ENCODE measurements around the gene DGKI. TPM values are rescaled to one million over a fixed set of nuclear protein-coding genes. Genes with fewer than 3 reads are reported as not detected.

Gene DGKI
- total RNA-seq, 1 experiment from 2014 or later = 0.79 TPM

DNA sequence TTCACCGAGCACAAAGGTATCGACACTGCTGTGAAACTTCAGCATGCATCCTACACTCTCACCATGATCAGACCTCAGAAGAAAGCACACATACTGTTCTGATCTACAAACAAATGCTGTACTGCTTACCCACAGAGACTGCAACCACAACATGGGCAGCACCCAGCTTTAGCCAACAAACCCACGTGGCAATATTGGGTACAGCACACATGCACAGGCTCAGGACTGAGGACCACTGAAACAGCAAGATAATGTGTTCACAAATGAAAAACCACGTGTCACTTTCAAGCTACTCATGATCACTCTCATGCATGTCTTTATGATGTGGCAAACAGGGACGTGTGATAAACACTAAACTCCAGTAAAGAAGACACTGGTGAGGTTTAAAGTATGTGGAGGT lies 383.9 kb downstream of the DGKI start:
- Mint-ChIP-seq H3K4me3 (no peak overlapping the region), H3K27ac (no peak overlapping the region), H3K9me3 (peaks cover 3% of the 10 kb centered on the region; the same call in 1 of the 2 replicates), H3K4me1 (no peaks in the 10 kb centered on the region), H3K27me3 (ENCODE audit: low read depth) (no peaks in the 10 kb centered on the region), H3K36me3 (no peaks in the 10 kb centered on the region)
- ChIA-PET CTCF (no interaction called here), POLR2A (no interaction called here)
- TF ChIP-seq GTF2I (CRISPR knock-in tag; conservative IDR thresholded peaks at IDR 0.05) (no peak), ZNF219 (CRISPR knock-in tag; IDR thresholded peaks at IDR 0.05; ENCODE audit: borderline replicate concordance) (no peak), ETV6 (CRISPR knock-in tag; IDR thresholded peaks at IDR 0.05) (no peak), ESRRA (CRISPR knock-in tag; IDR thresholded peaks at IDR 0.05; ENCODE audit: borderline replicate concordance) (no peak), MYBL2 (CRISPR knock-in tag; IDR thresholded peaks at IDR 0.05) (no peak), ZNF416 (CRISPR knock-in tag; IDR thresholded peaks at IDR 0.05) (no peak), ZNF396 (CRISPR knock-in tag; IDR thresholded peaks at IDR 0.05; ENCODE audit: borderline replicate concordance) (no peak), TEAD4 (CRISPR knock-in tag; IDR thresholded peaks at IDR 0.05) (no peak), ZNF263 (CRISPR knock-in tag; IDR thresholded peaks at IDR 0.05; ENCODE audit: low read depth) (no peak), PRRX2 (CRISPR knock-in tag; IDR thresholded peaks at IDR 0.05) (no peak), SMAD4 (CRISPR knock-in tag; IDR thresholded peaks at IDR 0.05) (no peak)
- ATAC-seq (no peak), DNase-seq (ENCODE audit: low spot score) (no peak)

DNA sequence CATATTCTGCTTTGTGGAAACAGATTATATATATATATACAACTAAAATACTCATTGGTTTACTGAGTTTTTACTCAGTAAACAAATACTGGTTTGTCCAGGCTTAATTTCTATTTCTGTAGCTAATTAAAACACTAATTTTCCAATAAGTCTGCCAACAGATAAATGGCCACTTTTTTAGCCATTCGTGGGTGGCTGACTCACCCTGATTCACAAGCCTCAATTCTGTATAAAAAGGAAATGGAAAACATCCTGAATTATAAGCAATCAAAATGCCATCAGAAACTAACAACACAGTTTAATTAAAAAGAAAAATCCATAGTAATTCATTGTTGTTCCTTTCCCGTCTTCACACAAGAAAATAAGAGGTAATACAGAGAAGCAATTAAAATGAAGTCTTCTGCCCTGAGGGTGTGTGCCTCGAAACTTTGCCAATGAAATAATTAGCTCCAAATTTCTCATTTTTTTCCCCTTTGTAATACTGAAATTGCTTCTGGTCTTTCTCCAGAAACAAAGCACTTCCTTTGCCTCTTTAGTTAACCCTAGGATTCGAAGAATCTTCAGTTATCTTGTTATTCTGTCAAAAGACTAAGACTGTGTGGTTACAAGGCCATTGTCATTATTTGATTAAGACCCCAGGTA lies 384.6 kb downstream of the DGKI start:
- Mint-ChIP-seq H3K27ac (no peak overlapping the region), H3K27me3 (ENCODE audit: low read depth) (no peaks in the 10 kb centered on the region), H3K4me1 (no peaks in the 10 kb centered on the region), H3K36me3 (no peaks in the 10 kb centered on the region), H3K4me3 (no peak overlapping the region), H3K9me3 (peaks cover 3% of the 10 kb centered on the region; the same call in 1 of the 2 replicates)
- ChIA-PET CTCF (no interaction called here), POLR2A (no interaction called here)
- ATAC-seq (no peak), DNase-seq (ENCODE audit: low spot score) (no peak)
- TF ChIP-seq NR1H2 (CRISPR knock-in tag; IDR thresholded peaks at IDR 0.05) (no peak), NR3C1 (CRISPR knock-in tag; conservative IDR thresholded peaks at IDR 0.05; ENCODE audit: low read depth) (no peak), SMAD4 (CRISPR knock-in tag; IDR thresholded peaks at IDR 0.05) (no peak), FOXP1 (CRISPR knock-in tag; IDR thresholded peaks at IDR 0.05; ENCODE audit: borderline replicate concordance) (no peak), SOX15 (CRISPR knock-in tag; IDR thresholded peaks at IDR 0.05) (no peak), ZNF263 (CRISPR knock-in tag; IDR thresholded peaks at IDR 0.05; ENCODE audit: low read depth) (no peak), TEAD1 (CRISPR knock-in tag; IDR thresholded peaks at IDR 0.05) (no peak)
- TF ChIP-seq, protein P1, sequence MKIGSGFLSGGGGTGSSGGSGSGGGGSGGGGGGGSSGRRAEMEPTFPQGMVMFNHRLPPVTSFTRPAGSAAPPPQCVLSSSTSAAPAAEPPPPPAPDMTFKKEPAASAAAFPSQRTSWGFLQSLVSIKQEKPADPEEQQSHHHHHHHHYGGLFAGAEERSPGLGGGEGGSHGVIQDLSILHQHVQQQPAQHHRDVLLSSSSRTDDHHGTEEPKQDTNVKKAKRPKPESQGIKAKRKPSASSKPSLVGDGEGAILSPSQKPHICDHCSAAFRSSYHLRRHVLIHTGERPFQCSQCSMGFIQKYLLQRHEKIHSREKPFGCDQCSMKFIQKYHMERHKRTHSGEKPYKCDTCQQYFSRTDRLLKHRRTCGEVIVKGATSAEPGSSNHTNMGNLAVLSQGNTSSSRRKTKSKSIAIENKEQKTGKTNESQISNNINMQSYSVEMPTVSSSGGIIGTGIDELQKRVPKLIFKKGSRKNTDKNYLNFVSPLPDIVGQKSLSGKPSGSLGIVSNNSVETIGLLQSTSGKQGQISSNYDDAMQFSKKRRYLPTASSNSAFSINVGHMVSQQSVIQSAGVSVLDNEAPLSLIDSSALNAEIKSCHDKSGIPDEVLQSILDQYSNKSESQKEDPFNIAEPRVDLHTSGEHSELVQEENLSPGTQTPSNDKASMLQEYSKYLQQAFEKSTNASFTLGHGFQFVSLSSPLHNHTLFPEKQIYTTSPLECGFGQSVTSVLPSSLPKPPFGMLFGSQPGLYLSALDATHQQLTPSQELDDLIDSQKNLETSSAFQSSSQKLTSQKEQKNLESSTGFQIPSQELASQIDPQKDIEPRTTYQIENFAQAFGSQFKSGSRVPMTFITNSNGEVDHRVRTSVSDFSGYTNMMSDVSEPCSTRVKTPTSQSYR (CRISPR knock-in tag; IDR thresholded peaks at IDR 0.05) = no peak
- TF ChIP-seq, protein P2, sequence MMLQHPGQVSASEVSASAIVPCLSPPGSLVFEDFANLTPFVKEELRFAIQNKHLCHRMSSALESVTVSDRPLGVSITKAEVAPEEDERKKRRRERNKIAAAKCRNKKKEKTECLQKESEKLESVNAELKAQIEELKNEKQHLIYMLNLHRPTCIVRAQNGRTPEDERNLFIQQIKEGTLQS (CRISPR knock-in tag; conservative IDR thresholded peaks at IDR 0.05) = no peak
- TF ChIP-seq, protein P3, sequence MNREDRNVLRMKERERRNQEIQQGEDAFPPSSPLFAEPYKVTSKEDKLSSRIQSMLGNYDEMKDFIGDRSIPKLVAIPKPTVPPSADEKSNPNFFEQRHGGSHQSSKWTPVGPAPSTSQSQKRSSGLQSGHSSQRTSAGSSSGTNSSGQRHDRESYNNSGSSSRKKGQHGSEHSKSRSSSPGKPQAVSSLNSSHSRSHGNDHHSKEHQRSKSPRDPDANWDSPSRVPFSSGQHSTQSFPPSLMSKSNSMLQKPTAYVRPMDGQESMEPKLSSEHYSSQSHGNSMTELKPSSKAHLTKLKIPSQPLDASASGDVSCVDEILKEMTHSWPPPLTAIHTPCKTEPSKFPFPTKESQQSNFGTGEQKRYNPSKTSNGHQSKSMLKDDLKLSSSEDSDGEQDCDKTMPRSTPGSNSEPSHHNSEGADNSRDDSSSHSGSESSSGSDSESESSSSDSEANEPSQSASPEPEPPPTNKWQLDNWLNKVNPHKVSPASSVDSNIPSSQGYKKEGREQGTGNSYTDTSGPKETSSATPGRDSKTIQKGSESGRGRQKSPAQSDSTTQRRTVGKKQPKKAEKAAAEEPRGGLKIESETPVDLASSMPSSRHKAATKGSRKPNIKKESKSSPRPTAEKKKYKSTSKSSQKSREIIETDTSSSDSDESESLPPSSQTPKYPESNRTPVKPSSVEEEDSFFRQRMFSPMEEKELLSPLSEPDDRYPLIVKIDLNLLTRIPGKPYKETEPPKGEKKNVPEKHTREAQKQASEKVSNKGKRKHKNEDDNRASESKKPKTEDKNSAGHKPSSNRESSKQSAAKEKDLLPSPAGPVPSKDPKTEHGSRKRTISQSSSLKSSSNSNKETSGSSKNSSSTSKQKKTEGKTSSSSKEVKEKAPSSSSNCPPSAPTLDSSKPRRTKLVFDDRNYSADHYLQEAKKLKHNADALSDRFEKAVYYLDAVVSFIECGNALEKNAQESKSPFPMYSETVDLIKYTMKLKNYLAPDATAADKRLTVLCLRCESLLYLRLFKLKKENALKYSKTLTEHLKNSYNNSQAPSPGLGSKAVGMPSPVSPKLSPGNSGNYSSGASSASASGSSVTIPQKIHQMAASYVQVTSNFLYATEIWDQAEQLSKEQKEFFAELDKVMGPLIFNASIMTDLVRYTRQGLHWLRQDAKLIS (CRISPR knock-in tag; IDR thresholded peaks at IDR 0.05; ENCODE audit: borderline replicate concordance) = no peak
- TF ChIP-seq, protein P4, sequence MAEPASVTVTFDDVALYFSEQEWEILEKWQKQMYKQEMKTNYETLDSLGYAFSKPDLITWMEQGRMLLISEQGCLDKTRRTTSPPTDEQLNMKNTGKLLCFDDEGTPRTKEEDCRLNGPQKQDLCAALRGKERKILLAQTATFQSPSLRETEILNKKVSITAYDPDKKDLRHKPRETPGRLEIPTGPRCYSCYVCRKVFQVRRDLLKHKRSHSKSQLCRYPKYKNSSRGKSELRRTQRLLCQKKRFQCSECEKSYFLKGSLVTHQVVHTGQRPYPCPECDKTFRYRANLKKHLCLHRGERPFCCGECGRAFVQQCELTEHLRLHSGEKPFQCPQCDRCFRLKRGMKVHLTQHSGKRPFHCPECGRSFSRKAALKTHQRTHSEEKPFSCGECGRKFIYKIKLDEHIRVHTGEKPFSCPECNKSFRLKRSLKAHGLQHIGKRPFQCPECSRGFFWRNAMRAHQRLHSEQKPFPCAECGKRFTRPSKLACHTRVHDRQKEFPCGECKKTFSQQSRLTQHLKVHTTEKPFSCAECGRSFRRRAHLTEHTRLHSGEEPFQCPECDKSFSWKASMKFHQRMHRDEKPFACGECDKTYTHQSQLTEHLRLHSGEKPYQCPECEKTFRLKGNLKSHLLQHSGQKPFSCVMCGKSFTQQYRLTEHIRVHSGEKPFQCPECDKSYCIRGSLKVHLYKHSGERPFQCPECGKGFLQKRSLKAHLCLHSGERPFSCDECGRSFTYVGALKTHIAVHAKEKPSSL (CRISPR knock-in tag; conservative IDR thresholded peaks at IDR 0.05) = no peak
- TF ChIP-seq, protein P5, sequence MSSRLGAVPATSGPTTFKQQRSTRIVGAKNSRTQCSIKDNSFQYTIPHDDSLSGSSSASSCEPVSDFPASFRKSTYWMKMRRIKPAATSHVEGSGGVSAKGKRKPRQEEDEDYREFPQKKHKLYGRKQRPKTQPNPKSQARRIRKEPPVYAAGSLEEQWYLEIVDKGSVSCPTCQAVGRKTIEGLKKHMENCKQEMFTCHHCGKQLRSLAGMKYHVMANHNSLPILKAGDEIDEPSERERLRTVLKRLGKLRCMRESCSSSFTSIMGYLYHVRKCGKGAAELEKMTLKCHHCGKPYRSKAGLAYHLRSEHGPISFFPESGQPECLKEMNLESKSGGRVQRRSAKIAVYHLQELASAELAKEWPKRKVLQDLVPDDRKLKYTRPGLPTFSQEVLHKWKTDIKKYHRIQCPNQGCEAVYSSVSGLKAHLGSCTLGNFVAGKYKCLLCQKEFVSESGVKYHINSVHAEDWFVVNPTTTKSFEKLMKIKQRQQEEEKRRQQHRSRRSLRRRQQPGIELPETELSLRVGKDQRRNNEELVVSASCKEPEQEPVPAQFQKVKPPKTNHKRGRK (CRISPR knock-in tag; IDR thresholded peaks at IDR 0.05; ENCODE audit: borderline replicate concordance) = no peak
- TF ChIP-seq, protein P6, sequence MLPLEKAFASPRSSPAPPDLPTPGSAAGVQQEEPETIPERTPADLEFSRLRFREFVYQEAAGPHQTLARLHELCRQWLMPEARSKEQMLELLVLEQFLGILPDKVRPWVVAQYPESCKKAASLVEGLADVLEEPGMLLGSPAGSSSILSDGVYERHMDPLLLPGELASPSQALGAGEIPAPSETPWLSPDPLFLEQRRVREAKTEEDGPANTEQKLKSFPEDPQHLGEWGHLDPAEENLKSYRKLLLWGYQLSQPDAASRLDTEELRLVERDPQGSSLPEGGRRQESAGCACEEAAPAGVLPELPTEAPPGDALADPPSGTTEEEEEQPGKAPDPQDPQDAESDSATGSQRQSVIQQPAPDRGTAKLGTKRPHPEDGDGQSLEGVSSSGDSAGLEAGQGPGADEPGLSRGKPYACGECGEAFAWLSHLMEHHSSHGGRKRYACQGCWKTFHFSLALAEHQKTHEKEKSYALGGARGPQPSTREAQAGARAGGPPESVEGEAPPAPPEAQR (CRISPR knock-in tag; IDR thresholded peaks at IDR 0.05) = no peak
